Uterus (tissue), 4 donors: ENCODE measurements around the gene KATNBL1. TPM values are rescaled to one million over a fixed set of nuclear protein-coding genes. Genes with fewer than 3 reads are reported as not detected.

Experiments
- DNase-seq, 2 donors: peaks; one replicate each; pipeline ENCODE4 v3.0.0-alpha.2; 2019 to 2020
- H3K27ac ChIP-seq, 2 donors: fragments of 200-600 bp; sonication (generic); 1 replicate in 1 of 2; 2 replicates in 1 of 2; pipeline ENCODE4 v1.5.1; 2016 to 2018
- H3K27me3 ChIP-seq, 2 donors: fragments of 200-600 bp; sonication (generic); one replicate each; pipeline ENCODE4 v1.5.1; 2018 to 2019; ENCODE audit warnings: control low read depth in 1 of 2
- H3K36me3 ChIP-seq, 2 donors: fragments of 200-600 bp; sonication (generic); one replicate each; pipeline ENCODE4 v1.5.1; 2019; ENCODE audit warnings: control low read depth in 1 of 2
- H3K4me1 ChIP-seq, 2 donors: fragments of 200-600 bp; sonication (generic); one replicate each; pipeline ENCODE4 v1.5.1; 2018 to 2019; ENCODE audit warnings: control low read depth in 1 of 2
- H3K4me3 ChIP-seq, 2 donors: fragments of 200-600 bp; sonication (generic); 1 replicate in 1 of 2; 2 replicates in 1 of 2; pipeline ENCODE4 v1.5.1; 2018 to 2019; ENCODE audit warnings: mild to moderate bottlenecking in 1 of 2
- H3K9me3 ChIP-seq, 2 donors: fragments of 200-600 bp; sonication (generic); one replicate each; pipeline ENCODE4 v1.5.1; 2019; ENCODE audit warnings: control low read depth in 1 of 2
- POLR2A ChIP-seq, 2 donors: fragments of 450-650 bp; IDR thresholded peaks; one replicate each; pipeline ENCODE4 v1.6.1; 2016; ENCODE audit warnings: antibody characterized with exemption in 2 of 2, mild to moderate bottlenecking in 1 of 2, moderate library complexity in 1 of 2
- intact Hi-C: fragments of 100-400 bp; cut with DNase I; formaldehyde crosslinking; loops from one replicate; pipeline ENCODE4 v1.15.1; 2023; ENCODE audit warnings: low total_unique reads
- total RNA-seq, 4 donors: library from RNA; depleted of rRNA in 3 of 4; stranded (reverse); fragments of >200 nt in 3 of 4; gene quantifications; one replicate each; pipeline versions ENCODE4 v1.1.0 to v1.2.4, GENCODE V29; 2014 to 2023
- TF ChIP-seq, protein P1 (sequence below), 4 experiments: fragments of 200-600 bp in 2 of 4; fragments of 450-650 bp in 2 of 4; sonication (generic) in 2 of 4; IDR thresholded peaks; one replicate each; pipeline ENCODE4 v1.5.1; 2016 to 2019; ENCODE audit warnings: antibody characterized with exemption in 4 of 4, mild to moderate bottlenecking in 2 of 4, moderate library complexity in 1 of 4
- donor health status: DM: yes; HTN: yes; CAD: no.

KATNBL1 gene
- total RNA-seq, 4 donors from 2014 or later = 75.5 to 116 (median 97.8) TPM

DNA sequence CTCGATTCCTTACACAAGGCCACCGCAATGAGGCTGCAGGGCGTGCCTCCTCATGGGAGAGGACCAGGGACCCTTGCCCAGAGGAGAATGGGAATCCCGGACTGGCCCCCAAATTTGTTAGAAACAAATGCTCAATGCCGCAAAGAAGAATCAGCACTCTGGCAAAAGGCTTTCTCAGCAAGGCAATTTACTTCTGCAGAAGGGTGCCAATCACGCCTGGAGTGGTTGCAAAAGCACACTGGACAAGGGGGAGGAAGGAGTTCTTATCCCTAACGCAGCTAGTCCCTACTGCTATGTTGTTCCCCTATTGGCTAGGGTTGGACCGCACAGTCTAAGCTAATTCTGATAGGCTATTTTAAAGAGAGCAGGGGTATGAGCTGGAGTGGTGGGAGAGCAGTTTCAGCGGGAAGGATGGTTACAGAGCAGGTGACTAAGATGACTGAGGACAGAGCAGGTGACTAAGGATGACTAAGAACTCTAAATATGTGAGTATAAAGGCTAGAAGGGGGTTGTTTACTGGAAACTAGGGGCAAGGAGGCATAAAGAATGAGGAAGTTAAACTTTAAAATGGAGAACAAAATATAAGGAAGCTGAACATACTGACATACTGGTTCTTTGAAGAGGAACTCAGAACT is 48.5 kb downstream of the KATNBL1 start:
- no peaks in the 10 kb centered on the region for H3K4me1 ChIP-seq
- DNase-seq = no peak
- H3K27ac ChIP-seq = no peak overlapping the region
- H3K27me3 ChIP-seq = no peaks in the 10 kb centered on the region
- no peaks in the 10 kb centered on the region for H3K36me3 ChIP-seq
- intact Hi-C loops = no loop called here
- H3K4me3 ChIP-seq = no peak overlapping the region
- no peak for TF ChIP-seq POLR2A (IDR thresholded peaks at IDR 0.05)
- H3K9me3 ChIP-seq = no peaks in the 10 kb centered on the region

DNA sequence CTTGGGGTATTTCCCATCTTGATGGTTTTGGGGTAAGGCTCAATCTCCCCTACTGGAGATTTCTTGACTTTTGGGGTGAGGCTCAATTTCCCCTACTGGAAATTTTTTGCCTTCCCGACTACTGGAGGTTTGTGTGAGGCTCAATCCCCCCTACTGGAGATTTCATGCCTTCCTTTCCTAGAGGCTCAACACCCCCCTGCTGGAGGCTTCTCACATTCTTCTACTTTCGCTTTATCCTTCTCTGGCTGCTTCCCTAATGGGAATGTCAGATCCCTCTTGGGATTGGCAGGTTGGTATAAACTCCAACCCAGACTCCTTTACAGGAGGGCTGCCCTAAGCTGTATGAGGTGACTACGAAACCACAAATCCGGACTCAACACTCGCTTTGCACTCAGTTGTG is 49.2 kb downstream of the KATNBL1 start:
- no peaks in the 10 kb centered on the region for H3K36me3 ChIP-seq
- H3K4me3 ChIP-seq = no peak overlapping the region
- H3K9me3 ChIP-seq = no peaks in the 10 kb centered on the region
- intact Hi-C loops = no loop called here
- H3K4me1 ChIP-seq = no peaks in the 10 kb centered on the region
- no peak for DNase-seq
- no peak overlapping the region for H3K27ac ChIP-seq
- H3K27me3 ChIP-seq = no peaks in the 10 kb centered on the region
- TF ChIP-seq, protein P1, sequence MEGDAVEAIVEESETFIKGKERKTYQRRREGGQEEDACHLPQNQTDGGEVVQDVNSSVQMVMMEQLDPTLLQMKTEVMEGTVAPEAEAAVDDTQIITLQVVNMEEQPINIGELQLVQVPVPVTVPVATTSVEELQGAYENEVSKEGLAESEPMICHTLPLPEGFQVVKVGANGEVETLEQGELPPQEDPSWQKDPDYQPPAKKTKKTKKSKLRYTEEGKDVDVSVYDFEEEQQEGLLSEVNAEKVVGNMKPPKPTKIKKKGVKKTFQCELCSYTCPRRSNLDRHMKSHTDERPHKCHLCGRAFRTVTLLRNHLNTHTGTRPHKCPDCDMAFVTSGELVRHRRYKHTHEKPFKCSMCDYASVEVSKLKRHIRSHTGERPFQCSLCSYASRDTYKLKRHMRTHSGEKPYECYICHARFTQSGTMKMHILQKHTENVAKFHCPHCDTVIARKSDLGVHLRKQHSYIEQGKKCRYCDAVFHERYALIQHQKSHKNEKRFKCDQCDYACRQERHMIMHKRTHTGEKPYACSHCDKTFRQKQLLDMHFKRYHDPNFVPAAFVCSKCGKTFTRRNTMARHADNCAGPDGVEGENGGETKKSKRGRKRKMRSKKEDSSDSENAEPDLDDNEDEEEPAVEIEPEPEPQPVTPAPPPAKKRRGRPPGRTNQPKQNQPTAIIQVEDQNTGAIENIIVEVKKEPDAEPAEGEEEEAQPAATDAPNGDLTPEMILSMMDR (IDR thresholded peaks at IDR 0.05) = no peak
- TF ChIP-seq POLR2A (IDR thresholded peaks at IDR 0.05) = no peak

DNA sequence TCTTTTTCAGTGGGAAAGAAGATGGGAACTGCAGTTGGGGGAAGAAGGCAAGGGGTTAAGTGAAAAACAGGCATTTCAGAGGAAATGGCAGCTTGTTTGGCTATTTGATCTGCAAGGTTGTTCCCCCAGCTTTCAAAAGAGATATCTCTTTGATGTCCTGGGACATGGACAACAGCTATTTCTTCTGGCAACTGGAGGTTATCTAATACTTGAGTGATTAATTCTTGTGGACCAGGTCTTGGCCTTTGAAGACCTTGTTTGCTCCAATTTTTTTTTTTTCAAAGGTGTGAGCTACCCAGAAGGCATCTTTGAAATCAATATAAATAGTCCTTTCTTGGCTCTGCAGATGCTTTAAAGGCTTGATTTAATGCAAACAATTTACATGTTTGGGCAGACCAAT is 51.5 kb downstream of the KATNBL1 start:
- Histone ChIP-seq H3K27me3 (no peaks in the 10 kb centered on the region), H3K36me3 (no peaks in the 10 kb centered on the region), H3K4me3 (no peak overlapping the region), H3K27ac (no peak overlapping the region), H3K9me3 (peaks cover 0 to 4% of the 10 kb centered on the region in 2 donors), H3K4me1 (no peaks in the 10 kb centered on the region)
- intact Hi-C loops = no loop called here
- TF ChIP-seq POLR2A (IDR thresholded peaks at IDR 0.05) = no peak
- TF ChIP-seq, protein P1 (IDR thresholded peaks at IDR 0.05) = no peak
- DNase-seq = no peak

DNA sequence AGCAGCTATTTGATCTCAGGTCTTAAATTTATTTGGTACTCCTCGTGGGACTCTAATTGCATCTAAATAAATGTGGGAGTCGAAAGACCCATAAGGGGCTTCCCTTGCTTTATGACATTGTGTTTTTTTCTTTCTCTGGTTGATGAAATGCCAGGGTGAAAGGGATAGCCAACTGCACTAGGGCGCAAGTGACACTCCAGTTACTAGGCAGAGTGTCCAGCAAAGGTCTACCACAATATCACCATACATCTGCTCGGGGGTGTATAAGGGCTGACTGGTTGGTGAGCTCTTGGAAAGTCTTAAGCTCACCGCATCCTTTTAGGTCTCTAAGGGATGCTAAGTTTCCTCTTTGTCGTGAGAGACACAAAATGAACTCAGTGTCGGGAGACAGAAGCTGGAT is 54.0 kb downstream of the KATNBL1 start:
- TF ChIP-seq POLR2A (IDR thresholded peaks at IDR 0.05) = no peak
- TF ChIP-seq, protein P1 (IDR thresholded peaks at IDR 0.05) = no peak
- intact Hi-C loops = no loop called here
- Histone ChIP-seq H3K4me1 (no peaks in the 10 kb centered on the region), H3K9me3 (peaks cover 0 to 4% of the 10 kb centered on the region in 2 donors), H3K36me3 (no peaks in the 10 kb centered on the region), H3K27ac (no peak overlapping the region), H3K4me3 (no peak overlapping the region), H3K27me3 (no peaks in the 10 kb centered on the region)
- no peak for DNase-seq

DNA sequence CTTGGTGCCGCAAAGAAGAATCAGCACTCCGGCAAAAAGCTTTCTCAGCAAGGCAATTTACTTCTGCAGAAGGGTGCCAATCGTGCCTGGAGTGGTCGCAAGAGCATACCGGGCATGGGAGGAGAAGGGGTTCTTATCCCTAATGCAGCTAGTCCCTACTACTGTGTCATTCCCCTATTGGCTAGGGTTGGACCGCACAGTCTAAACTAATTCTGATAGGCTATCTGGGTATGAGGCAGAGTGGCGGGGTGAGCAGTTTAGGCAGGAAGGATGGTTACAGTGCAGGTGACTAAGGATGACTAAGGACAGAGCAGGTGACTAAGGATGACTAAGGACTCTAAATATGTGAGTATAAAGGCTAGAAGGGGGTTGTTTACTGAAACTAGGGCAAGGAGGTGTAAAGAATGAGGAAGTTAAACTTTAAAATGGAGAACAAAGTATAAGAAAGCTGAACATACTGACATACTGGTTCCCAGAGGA is 55.1 kb downstream of the KATNBL1 start:
- peaks cover 0 to 4% of the 10 kb centered on the region in 2 donors for H3K9me3 ChIP-seq
- DNase-seq = no peak
- TF ChIP-seq POLR2A (IDR thresholded peaks at IDR 0.05) = no peak
- TF ChIP-seq, protein P1 (IDR thresholded peaks at IDR 0.05) = no peak
- H3K27ac ChIP-seq = no peak overlapping the region
- H3K4me3 ChIP-seq = no peak overlapping the region
- H3K4me1 ChIP-seq = no peaks in the 10 kb centered on the region
- intact Hi-C loops = no loop called here
- no peaks in the 10 kb centered on the region for H3K36me3 ChIP-seq
- no peaks in the 10 kb centered on the region for H3K27me3 ChIP-seq
